HG03280 (cell line): ENCODE measurements around the gene AZU1.
"Not testable (repeated sequence)": the region's sequence is repeated elsewhere in the genome, so short reads cannot be mapped to it uniquely, and the experiment has no call there.

ENCODE experiments used
- ATAC-seq: cut with Tn5 transposase; IDR thresholded peaks from one replicate; pipeline ENCODE4 v1.9.1; 2021; ENCODE audit warnings: mild to moderate bottlenecking, moderate library complexity; ENCODE audit not compliant: unreplicated experiment

Gene AZU1

DNA sequence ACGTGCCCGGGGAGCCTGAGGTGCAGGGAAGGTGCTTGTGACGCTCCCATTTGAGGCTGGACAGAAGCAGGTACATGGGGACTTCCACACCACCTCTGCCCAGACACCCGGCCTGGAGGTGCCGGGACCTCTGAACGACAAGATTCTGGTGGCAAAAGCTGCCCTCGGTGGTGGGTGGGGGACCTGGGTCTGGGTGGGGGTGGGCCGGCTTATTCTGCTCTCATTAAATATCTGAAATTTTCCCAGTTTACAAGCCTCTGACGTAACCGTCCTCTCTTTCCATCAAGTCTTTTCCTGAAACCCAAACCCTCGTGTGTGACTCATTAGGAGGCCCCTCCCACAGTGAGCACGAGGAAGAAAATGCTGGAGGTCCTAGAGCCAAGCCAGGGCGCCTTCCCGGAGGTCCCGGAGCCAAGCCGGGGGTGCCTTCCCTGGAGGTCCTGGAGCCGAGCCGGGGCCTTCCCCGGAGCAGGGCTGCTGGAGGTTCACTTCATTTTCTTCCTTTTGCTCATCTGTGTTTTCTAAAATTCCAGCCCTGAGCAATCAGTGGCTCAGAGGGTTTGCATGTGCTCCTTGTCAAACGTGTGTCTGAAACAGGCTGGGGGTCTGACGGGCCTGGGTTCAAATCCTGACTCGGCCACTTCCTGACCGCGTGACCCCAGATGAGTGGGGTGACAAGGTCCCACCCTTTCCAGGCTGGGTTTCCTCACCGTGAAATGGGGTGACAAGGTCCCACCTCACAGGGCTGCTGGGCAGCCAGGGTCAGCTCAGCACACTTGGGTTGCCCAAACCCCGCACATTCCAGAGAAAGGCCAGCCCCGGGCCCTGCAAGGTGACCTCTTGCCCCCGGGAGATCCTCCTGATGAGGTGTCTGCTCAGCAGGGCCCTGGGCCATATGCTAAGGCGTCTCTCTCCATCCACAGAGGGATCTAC, 41.9 kb downstream of the AZU1 start:
- ATAC-seq: no peak

- ATAC-seq: no peak
Measured at GRCh38 chr19:870314-870713, 42.7 kb downstream of the AZU1 start.

DNA sequence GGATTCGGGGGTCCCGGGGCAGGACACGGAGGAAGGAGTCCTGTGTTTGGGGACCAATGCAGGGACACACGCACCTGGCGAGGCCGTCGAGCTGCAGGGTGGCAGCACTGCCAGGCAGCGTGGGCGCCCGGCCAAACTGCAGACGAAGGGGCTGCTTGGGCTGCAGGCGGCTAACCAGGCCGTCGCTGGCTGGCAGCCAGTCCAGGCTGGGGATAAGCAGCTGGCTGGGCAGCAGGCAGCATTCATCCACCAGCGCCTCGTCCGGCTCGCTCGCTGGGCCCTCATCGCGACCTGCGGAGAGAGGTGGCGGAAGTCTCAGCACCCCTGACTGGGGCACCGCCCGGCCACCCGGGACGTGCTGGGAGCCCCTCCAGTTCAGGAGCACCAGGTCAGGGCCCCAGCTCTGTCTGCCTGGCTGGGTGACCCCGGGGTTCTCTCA, 43.3 kb downstream of the AZU1 start:
- no peak for ATAC-seq

DNA sequence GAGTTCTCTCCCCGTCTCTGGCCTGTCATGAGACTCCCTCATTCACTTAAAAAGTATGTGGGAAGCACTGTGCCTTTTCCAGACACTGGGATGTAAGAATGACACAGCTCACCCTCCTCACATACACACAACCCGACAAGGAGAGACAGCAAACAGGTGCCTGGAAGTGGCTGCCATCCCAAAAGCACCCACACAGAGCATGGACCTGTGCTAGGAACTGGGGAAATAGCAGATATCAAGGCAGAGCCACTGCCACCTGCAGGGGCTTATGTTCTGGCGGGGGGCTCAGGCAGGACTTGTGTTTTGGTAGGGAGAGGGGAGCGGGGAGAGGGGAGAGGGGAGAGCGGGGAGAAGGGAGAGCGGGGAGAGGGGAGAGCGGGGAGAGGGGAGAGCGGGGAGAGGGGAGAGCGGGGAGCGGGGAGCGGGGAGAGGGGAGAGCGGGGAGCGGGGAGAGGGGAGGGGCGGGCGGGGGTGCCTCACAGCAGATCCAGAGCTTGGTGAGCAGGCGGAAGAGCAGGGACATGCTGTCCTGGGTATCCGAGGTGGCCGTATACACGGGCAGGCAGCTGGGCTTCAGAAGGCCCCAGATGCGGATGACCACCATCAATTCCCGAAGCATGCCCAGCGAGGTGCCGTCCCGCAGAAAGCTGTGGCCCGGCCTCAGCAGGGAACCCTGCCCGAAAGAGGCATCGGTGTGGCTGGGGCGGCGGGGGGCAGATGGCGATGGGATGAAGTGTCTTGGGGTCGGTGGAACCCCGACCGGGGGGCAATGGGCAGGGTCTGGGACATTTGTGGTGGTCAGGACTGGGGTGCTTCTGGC, 44.0 kb downstream of the AZU1 start:
- ATAC-seq: no peak

- peak; percentile 51 for ATAC-seq
Measured at GRCh38 chr19:872266-872951, 44.8 kb downstream of the AZU1 start.

DNA sequence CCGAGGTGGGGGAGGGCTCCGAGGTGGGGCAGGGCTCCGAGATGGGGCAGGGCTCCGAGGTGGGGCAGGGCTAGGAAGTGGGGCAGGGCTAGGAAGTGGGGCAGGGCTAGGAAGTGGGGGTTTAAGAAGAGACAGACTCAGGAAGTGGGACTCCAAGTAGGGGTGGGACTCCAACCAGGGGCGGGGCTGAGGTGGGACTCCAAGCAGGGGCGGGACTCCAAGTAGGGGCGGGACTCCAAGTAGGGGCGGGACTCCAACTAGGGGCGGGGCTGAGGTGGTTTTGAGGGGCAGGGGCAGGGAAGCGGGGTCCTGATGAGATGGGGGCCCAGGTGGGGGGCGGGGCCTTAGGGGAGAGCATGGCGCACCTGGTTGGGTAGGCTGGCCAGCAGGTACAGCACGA, 45.4 kb downstream of the AZU1 start:
- ATAC-seq: no peak

GRCh38 chr19:873561-874041, 46.0 kb downstream of the AZU1 start:
- no peak for ATAC-seq

DNA sequence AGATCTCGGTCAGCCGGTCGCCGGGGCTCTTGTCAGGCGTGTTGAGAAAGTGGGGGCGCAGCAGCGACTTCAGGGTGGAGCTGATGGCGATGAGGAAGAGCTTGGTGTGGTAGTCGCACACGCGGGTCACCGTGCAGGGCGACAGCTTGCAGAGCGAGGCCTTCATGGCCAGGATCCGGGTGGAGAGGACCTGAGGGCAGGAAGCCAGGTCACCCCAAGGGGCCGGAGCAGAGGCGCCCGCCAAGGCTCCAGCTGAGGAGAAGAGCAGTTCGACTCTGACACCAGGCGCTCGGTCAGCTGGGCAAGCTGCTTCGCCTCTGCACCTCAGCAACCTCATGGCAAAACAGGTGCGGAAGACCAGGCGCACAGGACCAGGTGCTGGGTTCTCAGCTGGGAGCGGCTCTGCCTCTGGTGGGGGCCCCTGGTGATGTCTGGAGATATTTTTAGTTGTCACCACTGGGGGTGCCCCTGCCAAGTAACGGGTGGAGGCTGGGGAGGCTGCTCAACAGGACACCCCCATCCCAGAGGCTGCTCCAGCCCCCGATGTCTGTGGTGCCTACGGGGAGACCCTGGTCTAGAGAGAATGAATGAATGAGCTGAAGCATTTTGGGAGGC, 47.7 kb downstream of the AZU1 start:
- no peak for ATAC-seq

DNA sequence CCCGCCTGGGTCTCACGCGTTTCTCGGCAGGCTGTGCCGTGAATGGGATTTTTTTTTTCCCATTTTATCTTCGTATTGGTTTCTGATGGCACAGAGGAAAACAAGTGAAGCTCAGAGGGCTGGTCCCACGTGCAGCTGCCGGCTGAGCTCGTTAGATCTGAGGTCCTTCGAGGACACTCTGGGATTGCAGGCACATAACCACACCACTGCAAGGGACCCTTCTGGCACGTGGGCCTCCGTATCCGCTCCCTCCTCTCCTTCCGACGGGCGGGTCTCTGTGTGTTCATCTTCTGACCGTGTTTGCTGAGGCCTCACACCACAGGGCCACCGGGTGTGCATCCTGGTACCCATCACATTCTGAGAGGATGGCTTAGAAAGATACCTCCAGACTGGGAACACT, 48.5 kb downstream of the AZU1 start:
- ATAC-seq: no peak

- ATAC-seq: no peak
Measured at GRCh38 chr19:876780-877314, 49.2 kb downstream of the AZU1 start.

GRCh38 chr19:877992-878660, 50.5 kb downstream of the AZU1 start:
- not testable (repeated sequence) for ATAC-seq

GRCh38 chr19:878751-879561, 51.3 kb downstream of the AZU1 start:
- ATAC-seq: not testable (repeated sequence)

GRCh38 chr19:879711-880438, 52.2 kb downstream of the AZU1 start:
- ATAC-seq: no peak
